HG02885 (cell line): ENCODE measurements around the gene C11orf52.

ENCODE experiments used
- ATAC-seq: cut with Tn5 transposase; IDR thresholded peaks from one replicate; pipeline ENCODE4 v1.9.1; 2021; ENCODE audit warnings: mild to moderate bottlenecking; ENCODE audit not compliant: unreplicated experiment, poor library complexity

Gene C11orf52

DNA sequence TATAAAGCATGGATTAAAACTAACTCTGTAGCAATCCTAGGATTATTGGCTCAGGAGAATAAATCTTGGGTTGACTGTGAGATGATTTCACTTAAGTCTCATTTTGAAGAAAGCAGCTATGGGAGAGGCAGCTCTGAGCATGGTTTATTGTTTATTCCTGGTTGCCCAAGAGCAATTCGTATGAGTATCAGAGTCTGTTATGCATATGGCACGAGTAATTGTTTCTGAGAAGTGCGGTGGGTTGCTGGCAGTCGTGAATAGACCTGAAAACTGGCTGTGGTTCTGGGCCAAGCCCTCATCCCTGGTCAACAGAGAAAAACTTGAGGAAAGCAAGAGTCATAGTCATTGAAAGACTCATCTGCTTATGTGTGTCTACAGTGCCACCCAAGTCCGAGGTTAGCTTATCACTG lies 45.2 kb downstream of the C11orf52 start:
- no peak for ATAC-seq

DNA sequence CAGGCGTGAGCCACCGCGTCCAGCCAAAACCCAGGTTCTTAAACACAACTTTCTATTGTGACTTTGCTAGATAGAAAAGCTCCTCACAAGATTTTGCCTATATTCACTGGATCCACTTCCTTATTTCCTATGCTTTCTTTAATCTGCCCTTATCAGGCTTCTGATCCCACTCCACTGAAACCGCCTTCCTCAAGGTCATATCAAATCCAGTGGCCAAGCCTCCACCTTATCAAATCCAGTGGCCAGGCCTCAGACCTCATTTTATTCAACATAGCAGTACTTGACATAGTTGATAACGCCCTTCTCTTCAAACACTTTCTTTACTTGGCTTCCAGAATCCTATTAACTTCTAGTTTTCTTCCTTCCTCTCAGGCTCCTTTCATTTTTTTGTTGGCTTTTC lies 48.0 kb downstream of the C11orf52 start:
- ATAC-seq: no peak

DNA sequence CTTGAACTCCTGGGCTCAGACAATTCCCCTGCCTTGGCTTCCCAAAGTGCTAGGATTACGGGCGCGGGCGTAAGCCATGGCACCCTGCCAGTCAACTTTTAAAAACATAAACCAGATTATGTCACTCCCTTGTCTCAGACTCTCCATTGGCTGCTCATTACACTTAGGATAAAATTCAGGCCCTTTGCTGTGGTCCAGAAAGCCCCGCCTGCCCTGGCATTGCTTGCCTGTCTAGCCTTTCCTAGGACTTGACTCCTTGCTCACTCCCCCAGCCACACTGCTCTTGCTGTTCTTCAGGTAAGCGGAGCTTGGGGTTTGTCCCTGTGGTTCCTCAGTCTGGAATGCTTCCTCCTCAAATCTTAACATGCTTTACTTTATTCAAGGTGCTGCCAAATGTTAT lies 48.9 kb downstream of the C11orf52 start:
- no peak for ATAC-seq

DNA sequence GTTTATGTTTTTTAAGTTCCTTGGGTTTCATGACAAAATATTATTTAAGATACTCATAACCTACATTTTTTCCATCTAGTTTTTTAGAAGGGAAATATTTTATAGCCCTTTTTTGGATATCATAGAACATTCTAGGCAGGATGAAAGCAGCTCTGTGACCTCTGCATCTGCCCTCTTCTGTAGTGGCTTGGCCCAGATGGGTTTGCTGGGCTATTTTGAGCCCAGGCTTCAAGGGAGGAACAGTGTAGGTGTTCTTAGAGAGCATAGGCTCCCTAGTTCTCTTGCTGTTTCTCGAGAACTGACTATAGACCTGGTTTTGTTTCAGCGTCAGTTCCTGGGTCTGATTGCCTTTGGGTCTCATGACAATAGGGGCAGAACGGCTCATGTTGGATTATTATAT lies 50.6 kb downstream of the C11orf52 start:
- ATAC-seq: no peak

DNA sequence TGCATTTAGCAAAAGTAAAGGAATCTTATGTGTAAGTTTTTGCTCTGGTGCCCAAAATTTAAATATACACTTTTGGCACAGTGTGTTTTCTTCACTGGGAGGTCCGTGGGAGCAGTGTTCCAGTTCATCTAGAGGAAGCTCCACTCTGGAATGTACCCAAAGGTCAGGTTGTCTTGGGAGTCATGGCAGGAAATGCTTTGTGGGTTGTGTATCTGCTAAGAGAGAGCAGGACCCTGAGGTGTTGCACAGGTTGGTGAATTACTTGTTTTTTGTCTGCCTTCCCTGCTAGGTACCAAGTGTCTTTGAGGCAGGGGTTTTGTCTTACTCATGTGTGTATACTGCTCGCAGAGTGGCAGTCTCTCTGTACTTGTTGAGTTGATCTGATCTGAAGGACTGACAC lies 55.7 kb downstream of the C11orf52 start:
- ATAC-seq: no peak

DNA sequence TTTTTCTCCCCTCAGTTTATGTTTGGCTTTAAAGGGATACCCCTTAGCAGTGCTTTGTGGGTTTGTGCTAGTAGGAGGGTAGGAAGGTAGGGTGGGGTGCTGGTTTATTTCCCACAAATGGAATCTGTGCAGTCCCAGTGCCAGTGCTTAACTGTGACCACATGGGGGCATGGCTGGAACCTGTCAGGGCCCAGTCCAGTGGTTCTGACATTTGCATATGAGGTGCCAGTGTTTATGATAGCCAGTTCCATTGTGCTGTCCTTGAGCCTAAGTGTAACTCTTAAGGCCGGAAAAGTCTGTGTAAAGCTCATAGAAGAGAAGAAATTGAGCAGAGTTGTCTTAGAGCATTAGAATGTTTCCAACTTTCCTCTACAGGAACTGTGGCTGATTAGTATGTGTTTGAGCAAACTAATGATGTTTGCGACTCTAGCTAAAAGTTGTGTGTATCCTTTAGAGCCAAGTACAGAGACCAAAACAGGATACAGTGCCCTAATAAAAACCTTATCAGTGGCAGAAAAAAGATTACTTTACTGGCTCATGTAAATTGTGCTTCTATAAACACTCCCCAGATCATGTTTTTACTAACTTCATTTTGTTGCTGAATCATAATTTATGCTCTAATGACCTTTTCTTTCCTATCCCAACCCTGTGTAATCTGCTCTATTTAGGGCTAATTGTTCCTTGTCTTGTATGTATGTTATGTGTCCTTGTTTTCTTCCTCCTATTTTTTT lies 56.5 kb downstream of the C11orf52 start:
- no peak for ATAC-seq

DNA sequence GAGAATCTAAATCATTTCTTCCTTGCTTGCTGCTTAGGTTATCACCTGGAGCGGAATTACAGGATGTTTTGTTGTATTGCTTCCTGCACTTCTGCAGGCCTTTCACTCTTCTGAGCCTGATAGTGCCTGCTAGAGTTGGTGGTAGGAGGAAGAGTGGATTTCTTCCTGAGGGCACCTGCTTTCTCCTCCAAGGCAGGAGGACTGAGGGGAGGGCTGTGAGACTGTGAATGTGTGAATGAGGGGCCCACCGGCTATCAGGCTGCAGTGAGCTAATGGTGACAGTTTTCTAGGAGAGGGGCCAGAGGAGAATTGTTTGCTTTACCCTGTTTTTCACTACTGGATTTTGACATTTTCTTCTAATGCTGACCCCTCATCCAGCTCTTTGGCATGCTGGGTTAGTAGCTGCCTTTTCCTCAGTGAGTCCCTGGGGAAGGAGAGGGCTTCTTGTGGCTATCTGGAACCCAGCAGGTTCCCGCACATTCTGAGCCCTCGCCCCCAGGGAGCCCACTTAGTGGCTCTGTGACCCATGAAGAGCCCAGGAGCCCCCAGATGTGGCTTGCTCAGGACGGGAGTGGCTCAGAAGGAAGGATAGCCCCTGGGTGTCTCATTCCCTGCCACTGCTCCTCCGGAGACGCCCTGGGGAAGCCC lies 57.5 kb downstream of the C11orf52 start:
- ATAC-seq: no peak
